DND-41 (cell line): ENCODE results near the gene CDC23.

Experiments used
- ATAC-seq: fragments of 200-7000 bp; cut with Tn5 transposase; 3 replicates; pipeline ENCODE4 v1.9.1; 2021; ENCODE audit warnings: low read depth; ENCODE audit not compliant: insufficient read depth
- DNase-seq: peaks from one replicate; pipeline ENCODE4 v3.0.0-alpha.2; 2020
- H2AFZ ChIP-seq: 2 replicates; pipeline ENCODE4 v1.6.0; 2012; ENCODE audit warnings: low read depth, low read length
- H3K27ac ChIP-seq: 2 replicates; pipeline ENCODE4 v1.5.1; 2012; ENCODE audit warnings: low read length, inconsistent platforms
- H3K27me3 ChIP-seq: fragments of 200-600 bp; sonication (generic); 2 replicates; pipeline ENCODE4 v1.6.0; 2012; ENCODE audit warnings: low read length, mild to moderate bottlenecking, inconsistent platforms; ENCODE audit not compliant: insufficient read depth, poor library complexity
- H3K36me3 ChIP-seq: 2 replicates; pipeline ENCODE4 v1.5.1; 2012; ENCODE audit warnings: low read length, inconsistent platforms; ENCODE audit not compliant: insufficient read depth
- H3K4me1 ChIP-seq: 2 replicates; pipeline ENCODE4 v1.5.1; 2012; ENCODE audit warnings: mild to moderate bottlenecking, low read length; ENCODE audit not compliant: insufficient read depth
- H3K4me2 ChIP-seq: 2 replicates; pipeline ENCODE4 v1.6.0; 2012; ENCODE audit warnings: mild to moderate bottlenecking, moderate library complexity, low read length, inconsistent platforms; ENCODE audit not compliant: insufficient read depth
- H3K4me3 ChIP-seq, 2 experiments: fragments of 200-600 bp in 1 of 2; shearing (Covaris generic) in 1 of 2; 2 replicates each; pipeline ENCODE4 v1.5.1; 2012 to 2016; ENCODE audit warnings: inconsistent platforms in 2 of 2, low read length in 2 of 2, mild to moderate bottlenecking in 2 of 2, low read depth in 1 of 2, moderate library complexity in 1 of 2
- H3K79me2 ChIP-seq: 2 replicates; pipeline ENCODE4 v1.6.0; 2012; ENCODE audit warnings: low read length, inconsistent platforms; ENCODE audit not compliant: insufficient read depth
- H3K9ac ChIP-seq: 2 replicates; pipeline ENCODE4 v1.6.0; 2012; ENCODE audit warnings: low read depth, mild to moderate bottlenecking, inconsistent platforms, low read length, moderate library complexity
- H3K9me3 ChIP-seq: 2 replicates; pipeline ENCODE4 v1.5.1; 2012; ENCODE audit warnings: low read length, moderate library complexity, mild to moderate bottlenecking, inconsistent platforms; ENCODE audit not compliant: insufficient read depth, severe bottlenecking
- H4K20me1 ChIP-seq: 2 replicates; pipeline ENCODE4 v1.6.0; 2012; ENCODE audit warnings: low read length; ENCODE audit not compliant: insufficient read depth
- EZH2 ChIP-seq: IDR thresholded peaks from 3 replicates; pipeline ENCODE4 v1.6.1; 2012; ENCODE audit warnings: borderline replicate concordance, low read depth, mild to moderate bottlenecking, moderate library complexity, low read length, inconsistent platforms; ENCODE audit not compliant: severe bottlenecking
- TF ChIP-seq, protein P1 (sequence below): IDR thresholded peaks from 2 replicates; pipeline ENCODE4 v1.5.1; 2012; ENCODE audit warnings: borderline replicate concordance, low read length, moderate library complexity, mild to moderate bottlenecking; ENCODE audit not compliant: poor library complexity, severe bottlenecking; ENCODE audit errors: extremely low read depth

Gene CDC23

DNA sequence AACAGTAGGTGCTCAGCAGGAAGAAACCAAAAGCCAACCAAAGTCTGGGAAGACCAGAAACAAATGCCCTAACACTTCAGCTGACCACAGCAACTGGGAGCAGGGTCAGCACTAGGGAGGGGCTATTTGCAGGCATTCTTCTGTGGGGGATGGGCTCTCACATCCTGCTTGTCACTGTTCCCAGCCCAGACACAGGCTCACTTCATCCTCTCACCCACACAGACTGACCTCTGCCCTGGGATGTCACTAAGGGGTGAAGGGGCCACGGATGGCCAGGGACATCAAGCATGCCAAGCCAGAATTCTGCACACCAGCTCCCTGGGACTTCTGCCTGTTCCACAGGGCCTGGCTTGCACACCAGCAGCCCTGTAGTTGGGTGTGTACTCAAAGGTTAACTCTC lies 32.6 kb upstream of the CDC23 start:
- no peaks in the 10 kb centered on the region for H4K20me1 ChIP-seq
- peaks cover 2% of the 10 kb centered on the region; the same call in 1 of the 2 replicates for H3K4me1 ChIP-seq
- no peak overlapping the region for H3K27ac ChIP-seq
- no peaks in the 10 kb centered on the region for H3K79me2 ChIP-seq
- no peak overlapping the region for H3K4me2 ChIP-seq
- no peak overlapping the region for H3K4me3 ChIP-seq
- no peak overlapping the region for H2AFZ ChIP-seq
- TF ChIP-seq, protein P1, sequence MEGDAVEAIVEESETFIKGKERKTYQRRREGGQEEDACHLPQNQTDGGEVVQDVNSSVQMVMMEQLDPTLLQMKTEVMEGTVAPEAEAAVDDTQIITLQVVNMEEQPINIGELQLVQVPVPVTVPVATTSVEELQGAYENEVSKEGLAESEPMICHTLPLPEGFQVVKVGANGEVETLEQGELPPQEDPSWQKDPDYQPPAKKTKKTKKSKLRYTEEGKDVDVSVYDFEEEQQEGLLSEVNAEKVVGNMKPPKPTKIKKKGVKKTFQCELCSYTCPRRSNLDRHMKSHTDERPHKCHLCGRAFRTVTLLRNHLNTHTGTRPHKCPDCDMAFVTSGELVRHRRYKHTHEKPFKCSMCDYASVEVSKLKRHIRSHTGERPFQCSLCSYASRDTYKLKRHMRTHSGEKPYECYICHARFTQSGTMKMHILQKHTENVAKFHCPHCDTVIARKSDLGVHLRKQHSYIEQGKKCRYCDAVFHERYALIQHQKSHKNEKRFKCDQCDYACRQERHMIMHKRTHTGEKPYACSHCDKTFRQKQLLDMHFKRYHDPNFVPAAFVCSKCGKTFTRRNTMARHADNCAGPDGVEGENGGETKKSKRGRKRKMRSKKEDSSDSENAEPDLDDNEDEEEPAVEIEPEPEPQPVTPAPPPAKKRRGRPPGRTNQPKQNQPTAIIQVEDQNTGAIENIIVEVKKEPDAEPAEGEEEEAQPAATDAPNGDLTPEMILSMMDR, result no peak
- TF ChIP-seq EZH2, result no peak
- no peak overlapping the region for H3K9ac ChIP-seq
- peaks cover 5% of the 10 kb centered on the region for H3K27me3 ChIP-seq
- no peaks in the 10 kb centered on the region for H3K9me3 ChIP-seq
- no peaks in the 10 kb centered on the region for H3K36me3 ChIP-seq
- no peak for DNase-seq
- no peak for ATAC-seq

DNA sequence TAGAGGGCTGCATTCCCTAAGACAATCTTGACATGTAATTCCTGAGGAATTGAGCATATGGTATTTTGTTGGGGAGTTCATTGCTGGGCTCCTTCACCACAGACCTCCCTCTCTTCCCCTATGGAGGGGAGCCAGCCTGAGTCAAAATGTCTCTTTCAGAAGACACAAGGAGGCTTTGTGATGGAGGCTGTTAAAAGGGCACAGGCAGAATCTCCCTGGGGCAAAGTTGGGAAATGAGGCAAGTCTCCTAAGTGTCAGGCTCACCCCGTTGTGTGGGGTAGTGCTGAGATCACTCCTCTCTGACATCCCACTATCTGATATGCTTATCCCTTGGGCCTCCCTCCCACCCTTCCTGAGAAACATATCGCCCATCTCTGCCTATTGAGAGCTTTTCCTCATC lies 30.7 kb upstream of the CDC23 start:
- Histone ChIP-seq H3K9ac (no peak overlapping the region), H3K27me3 (peaks cover 9% of the 10 kb centered on the region), H3K79me2 (no peaks in the 10 kb centered on the region), H3K4me1 (peaks cover 5% of the 10 kb centered on the region; the same call in 1 of the 2 replicates), H3K9me3 (no peaks in the 10 kb centered on the region), H3K4me3 (no peak overlapping the region), H3K27ac (no peak overlapping the region), H4K20me1 (no peaks in the 10 kb centered on the region), H3K4me2 (no peak overlapping the region), H3K36me3 (no peaks in the 10 kb centered on the region), H2AFZ (no peak overlapping the region)
- DNase-seq (no peak), ATAC-seq (no peak)
- TF ChIP-seq, protein P1, result no peak
- TF ChIP-seq EZH2, result no peak

DNA sequence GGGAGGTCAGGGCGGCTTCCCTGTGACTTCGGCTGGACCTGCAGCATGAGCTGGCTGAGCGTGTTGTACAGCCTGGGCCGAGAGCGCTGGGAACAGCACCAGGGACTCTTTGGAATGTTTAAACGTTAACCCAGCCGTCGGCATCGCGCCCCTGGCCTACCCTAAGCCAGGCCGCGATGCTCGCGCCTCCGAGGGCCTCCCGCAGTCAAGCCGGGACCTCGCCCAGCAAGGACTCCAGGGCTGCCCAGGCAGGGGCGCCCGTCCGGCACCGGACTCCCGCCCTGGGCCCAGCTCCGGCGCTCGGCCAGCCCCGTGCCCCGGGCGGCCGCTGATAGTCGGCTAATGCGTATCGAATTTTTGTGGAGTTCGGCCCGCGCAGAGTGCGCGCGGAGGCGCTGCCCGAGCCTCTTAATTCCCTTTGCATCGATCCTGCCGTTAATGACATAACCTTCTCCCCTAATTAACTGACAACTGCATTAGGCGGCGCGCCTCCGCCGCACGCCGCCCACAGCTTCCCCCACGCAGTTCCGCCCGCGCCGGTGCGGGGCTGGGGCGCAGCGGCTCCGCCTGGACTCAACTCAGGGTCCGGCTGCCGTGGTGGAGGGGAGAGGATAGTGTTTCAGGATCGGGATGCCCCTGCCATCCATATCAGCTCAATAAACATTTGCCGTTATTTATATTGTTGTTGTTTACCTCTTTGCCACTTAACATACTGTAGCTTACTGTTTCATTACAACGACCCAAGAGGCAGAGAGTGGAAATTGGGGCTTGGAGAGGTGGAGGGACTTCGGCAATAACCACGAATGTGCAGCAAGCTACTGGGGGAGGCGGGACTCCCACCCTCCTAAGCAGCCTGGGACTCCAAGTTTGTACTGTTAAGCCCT lies 28.8 kb upstream of the CDC23 start:
- Histone ChIP-seq H3K4me3 (no peak overlapping the region), H4K20me1 (no peaks in the 10 kb centered on the region), H3K79me2 (no peaks in the 10 kb centered on the region), H3K9ac (no peak overlapping the region), H3K27ac (no peak overlapping the region), H3K36me3 (no peaks in the 10 kb centered on the region), H3K4me1 (peaks cover 5% of the 10 kb centered on the region; the same call in 1 of the 2 replicates), H3K27me3 (peaks cover 9% of the 10 kb centered on the region), H3K4me2 (no peak overlapping the region), H3K9me3 (no peaks in the 10 kb centered on the region), H2AFZ (no peak overlapping the region)
- ATAC-seq (no peak), DNase-seq (no peak)
- TF ChIP-seq, protein P1, result no peak
- no peak for TF ChIP-seq EZH2
